Endothelial cell of umbilical vein (primary cell): Measurements from ENCODE around the gene SPRY1.

Experiments used
- EZH2 ChIP-seq: IDR thresholded peaks from 2 replicates; pipeline ENCODE4 v1.6.1; 2012; ENCODE audit warnings: borderline replicate concordance, low read depth, mild to moderate bottlenecking, moderate library complexity, low read length, inconsistent platforms; ENCODE audit not compliant: severe bottlenecking
- FOS ChIP-seq: IDR thresholded peaks from 2 replicates; pipeline ENCODE4 v1.6.1; 2011; ENCODE audit warnings: mild to moderate bottlenecking, low read length, moderate library complexity, borderline replicate concordance; ENCODE audit not compliant: insufficient read depth
- MAX ChIP-seq: IDR thresholded peaks from 2 replicates; pipeline ENCODE4 v1.6.1; 2011; ENCODE audit not compliant: insufficient read depth, insufficient read length
- MYC ChIP-seq: IDR thresholded peaks from one replicate; pipeline ENCODE4 v1.6.1; 2011; ENCODE audit warnings: mild to moderate bottlenecking, low read depth, low read length
- POLR2A ChIP-seq: IDR thresholded peaks from 2 replicates; pipeline ENCODE4 v1.6.1; 2012; ENCODE audit warnings: low read depth, mild to moderate bottlenecking, control low read depth, low read length
- POLR2AphosphoS5 ChIP-seq: IDR thresholded peaks from 2 replicates; pipeline ENCODE4 v1.6.1; 2012; ENCODE audit warnings: low read depth, mild to moderate bottlenecking, control low read depth, low read length, moderate library complexity; ENCODE audit not compliant: insufficient read depth
- TF ChIP-seq, protein P1 (sequence below), 2 donors: IDR thresholded peaks; 1 replicate in 1 of 2; 2 replicates in 1 of 2; pipeline ENCODE4 v1.5.1; 2011; ENCODE audit warnings: low read length in 2 of 2, mild to moderate bottlenecking in 2 of 2, moderate library complexity in 2 of 2, control low read depth in 1 of 2, inconsistent platforms in 1 of 2, low read depth in 1 of 2; ENCODE audit not compliant: insufficient read depth in 1 of 2; ENCODE audit errors: extremely low read depth in 1 of 2

GRCh38 chr4:123386609-123387008 is 10.0 kb upstream of the SPRY1 start:
- TF ChIP-seq, protein P1, sequence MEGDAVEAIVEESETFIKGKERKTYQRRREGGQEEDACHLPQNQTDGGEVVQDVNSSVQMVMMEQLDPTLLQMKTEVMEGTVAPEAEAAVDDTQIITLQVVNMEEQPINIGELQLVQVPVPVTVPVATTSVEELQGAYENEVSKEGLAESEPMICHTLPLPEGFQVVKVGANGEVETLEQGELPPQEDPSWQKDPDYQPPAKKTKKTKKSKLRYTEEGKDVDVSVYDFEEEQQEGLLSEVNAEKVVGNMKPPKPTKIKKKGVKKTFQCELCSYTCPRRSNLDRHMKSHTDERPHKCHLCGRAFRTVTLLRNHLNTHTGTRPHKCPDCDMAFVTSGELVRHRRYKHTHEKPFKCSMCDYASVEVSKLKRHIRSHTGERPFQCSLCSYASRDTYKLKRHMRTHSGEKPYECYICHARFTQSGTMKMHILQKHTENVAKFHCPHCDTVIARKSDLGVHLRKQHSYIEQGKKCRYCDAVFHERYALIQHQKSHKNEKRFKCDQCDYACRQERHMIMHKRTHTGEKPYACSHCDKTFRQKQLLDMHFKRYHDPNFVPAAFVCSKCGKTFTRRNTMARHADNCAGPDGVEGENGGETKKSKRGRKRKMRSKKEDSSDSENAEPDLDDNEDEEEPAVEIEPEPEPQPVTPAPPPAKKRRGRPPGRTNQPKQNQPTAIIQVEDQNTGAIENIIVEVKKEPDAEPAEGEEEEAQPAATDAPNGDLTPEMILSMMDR (IDR thresholded peaks at IDR 0.05; ENCODE audit: extremely low read depth in 1 of 2, insufficient read depth in 1 of 2, low read depth in 1 of 2, low read length in 2 of 2) = no peak
- TF ChIP-seq POLR2A (peak; percentile 24), FOS (peak; percentile 27), MAX (peak; percentile 24), MYC (peak; percentile 22), POLR2AphosphoS5 (peak; percentile 83), EZH2 (no peak)
